Stimulated activated CD8-positive, alpha-beta memory T cell treated with anti-CD3 and anti-CD28 coated beads, Interleukin-7, amount 100 ng/mL, for 1 hour (primary cell): ENCODE measurements around the gene SLC16A8.

ENCODE experiments used
- DNase-seq, 2 donors: peaks; one replicate each; pipeline ENCODE4 v3.0.0-alpha.2; 2020; ENCODE audit warnings: low read depth in 2 of 2

The SLC16A8 gene

DNA sequence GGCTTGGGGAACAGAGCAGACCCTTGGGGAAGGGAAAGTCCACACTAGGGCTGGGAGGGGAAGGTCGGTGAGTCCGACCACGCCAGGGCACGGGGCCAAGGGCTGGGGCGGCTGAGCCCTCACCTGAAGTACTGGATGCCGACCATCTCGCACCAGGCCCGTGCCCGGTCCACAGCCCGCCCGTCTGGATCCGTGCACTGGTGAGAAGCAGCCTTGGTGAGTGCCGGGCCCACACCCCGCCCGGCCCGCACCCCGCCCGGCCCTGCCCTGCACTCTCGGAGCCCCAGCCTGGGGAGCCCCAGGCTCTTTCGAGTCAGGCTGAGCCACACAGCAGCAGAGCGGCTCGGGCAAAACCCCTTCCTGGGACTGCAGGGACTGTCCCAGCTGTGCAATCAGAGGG is 28.4 kb upstream of the SLC16A8 start:
- DNase-seq: no peak

DNA sequence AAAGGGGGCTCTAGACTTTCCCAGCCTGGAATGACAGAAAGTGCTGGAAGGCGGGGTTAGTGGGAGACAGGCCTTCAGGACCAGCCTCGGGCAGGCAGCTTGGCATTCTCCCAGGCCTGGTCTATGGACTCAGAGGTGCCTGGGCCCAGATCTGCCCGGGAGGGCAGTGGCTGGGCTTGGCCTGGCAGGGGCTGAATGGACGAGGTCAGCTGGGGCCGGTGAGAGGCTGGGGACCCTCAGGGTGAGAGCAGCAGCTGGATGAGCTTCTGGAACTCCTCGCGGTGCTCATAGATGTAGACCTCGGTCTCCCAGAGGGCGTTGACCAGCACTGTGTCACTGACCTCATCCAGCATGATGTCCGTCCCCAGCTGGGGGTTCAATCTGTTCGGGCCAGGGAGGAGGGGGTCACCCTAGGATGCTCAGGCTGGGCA is 28.0 kb upstream of the SLC16A8 start:
- no peak for DNase-seq

DNA sequence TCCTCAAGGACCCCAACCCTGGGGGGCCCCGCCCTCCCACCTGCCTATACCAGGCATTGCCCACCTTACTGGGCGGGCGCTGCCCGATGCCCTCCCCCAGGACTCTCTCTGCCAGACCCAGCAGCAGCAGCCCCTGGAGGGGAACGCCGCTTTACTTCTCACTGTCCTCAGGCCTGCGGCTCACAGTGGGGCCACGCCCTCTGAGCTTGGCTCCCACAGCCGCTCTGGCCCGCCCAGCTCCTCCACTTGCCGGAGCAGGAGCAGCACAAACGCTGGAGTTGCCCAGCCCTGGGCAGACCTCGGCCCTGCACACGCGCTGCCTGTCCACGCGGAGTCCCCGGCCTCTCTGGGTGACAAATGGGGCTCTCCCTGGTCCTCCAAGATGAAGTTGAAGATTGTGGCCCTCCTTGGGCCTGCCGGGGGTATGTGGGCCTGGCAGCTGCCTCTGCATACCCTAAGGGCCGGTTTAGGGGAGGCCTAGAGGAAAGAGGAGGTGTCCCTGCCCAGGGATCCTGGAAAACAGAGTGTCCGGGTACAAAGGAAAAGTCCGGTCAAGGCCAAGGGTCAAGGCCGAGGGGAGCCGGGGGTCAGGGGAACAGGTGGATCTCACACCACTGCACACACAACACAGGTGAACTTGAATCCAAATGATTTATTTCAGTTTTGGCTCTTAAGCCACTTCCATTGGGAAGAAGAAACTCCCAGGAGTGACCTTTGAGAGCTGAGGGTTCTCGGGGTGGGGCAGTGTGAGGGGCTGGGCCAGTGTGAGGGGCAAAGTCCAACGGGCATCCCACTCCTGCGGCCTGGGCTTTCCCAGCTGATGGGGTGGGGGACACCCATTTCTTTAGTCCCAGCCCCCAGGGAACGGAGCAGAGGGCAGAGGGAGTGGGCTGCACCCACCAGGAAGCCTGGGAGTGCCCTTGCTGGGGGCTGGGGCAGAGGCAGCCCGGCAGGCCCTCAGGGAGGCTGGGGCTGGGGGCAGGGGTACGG is 27.2 kb upstream of the SLC16A8 start:
- no peak for DNase-seq

DNA sequence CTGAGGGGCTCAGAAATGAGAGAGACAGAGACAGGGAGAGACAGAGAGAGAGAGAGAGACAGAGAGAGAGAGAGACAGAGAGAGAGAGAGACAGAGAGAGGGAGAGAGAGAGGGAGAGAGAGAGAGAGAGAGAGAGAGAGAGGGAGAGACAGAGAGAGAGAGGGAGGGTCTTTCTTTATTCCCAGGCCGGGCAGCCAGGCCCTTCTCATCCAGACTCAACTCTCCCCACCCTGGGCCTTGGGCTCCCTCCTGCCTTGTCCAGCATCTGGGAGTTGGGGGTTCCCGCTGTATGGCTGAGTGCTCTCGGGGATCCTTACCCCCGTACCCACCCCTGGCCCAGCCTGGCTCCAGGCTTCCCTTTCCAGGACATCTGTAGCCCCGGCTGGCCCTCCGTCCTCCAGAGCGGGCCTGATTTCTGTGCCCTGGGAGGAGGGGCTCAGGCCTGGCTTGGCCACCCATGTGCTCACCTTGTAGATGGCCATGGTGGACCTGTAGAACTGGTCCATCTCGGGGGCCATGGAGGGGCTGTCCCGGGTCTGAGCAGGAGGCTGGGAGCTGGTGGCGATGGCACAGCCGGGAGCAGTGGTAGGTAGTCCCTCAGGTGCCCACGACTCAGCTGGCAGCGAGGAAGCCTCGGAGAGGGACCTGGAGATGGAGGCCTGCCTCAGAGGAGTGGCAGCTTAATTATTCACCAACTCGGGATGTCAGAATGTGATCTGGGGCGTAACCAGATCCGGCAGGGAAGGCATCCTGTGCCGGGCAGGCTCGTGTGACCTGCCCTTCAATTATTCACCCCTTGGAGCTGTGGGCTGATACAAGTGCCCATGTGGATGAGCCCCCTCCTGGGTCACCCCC is 26.3 kb upstream of the SLC16A8 start, which contains the start of gene BAIAP2L2:
TSS of gene BAIAP2L2 (minus strand) at position 677 of the 855 bp plus-strand sequence. CDS start at position 518, 159 bp downstream.
- no peak for DNase-seq

DNA sequence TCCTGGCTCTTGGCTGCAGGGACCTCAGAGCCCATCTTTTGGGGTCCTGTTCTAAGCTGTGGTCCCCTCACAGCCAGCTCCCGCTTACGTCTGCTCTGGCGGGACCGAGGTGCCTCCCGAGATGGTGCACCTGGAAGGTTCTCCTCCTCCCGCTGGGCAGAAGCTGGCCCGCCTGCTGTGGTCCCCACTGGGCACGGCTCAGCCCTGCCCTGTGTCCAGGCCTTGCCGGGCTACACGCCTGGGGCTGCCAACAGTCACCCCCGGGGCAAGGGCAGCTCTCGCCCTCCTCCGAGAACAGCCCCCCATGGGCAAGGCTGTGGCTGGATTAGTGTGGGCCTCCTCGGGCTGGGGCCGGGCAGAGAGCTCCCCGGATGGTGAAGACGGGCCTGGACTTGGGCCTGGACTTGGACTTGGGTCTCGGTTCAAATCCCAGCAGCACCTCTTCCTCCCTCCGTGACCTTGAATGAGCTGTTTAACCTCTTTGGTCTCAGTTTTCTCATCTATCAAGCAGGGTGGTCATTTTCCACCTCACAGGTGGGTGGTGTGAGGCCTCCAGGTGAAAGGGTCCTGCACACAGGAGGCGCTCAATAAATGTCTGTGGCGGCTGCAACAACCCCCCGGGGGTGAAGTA is 25.5 kb upstream of the SLC16A8 start:
- DNase-seq: no peak

DNA sequence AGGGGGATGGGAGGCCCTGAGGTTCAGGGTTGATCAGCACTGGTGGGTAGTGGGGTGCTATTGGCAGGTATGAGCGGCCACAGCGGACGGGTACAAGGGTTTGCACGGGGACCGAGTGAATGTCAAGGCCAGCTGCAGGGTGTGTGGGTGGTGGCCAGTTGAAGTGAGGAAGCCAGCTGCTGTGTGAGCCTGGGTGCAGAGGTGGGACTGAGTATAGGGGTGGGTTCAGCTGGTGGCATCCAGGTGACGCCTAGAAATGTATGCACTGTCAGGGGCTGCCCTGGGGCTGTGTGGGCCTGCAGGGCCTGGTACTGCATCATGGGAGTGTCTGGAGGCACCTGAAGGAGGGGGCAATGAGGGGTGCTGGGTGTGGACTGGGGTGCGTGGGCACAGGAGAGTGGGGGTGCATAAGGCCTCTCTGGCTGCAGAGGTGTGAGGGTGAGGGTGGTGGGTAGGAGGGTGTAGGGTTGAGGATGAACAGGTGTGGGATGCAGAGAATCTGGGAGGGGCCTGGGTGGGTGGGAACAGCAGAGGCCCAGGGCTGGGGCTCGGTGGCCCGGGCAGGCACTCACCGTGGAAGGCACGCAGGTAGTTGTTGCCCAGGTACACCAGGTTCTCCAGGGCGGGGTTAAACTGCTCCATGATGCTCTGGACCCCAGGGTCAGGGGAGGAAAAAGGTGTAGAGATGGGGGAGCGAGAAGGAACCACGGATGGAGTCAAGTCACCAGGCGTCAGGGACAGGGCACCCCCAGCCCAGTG is 24.8 kb upstream of the SLC16A8 start:
- DNase-seq: no peak

DNA sequence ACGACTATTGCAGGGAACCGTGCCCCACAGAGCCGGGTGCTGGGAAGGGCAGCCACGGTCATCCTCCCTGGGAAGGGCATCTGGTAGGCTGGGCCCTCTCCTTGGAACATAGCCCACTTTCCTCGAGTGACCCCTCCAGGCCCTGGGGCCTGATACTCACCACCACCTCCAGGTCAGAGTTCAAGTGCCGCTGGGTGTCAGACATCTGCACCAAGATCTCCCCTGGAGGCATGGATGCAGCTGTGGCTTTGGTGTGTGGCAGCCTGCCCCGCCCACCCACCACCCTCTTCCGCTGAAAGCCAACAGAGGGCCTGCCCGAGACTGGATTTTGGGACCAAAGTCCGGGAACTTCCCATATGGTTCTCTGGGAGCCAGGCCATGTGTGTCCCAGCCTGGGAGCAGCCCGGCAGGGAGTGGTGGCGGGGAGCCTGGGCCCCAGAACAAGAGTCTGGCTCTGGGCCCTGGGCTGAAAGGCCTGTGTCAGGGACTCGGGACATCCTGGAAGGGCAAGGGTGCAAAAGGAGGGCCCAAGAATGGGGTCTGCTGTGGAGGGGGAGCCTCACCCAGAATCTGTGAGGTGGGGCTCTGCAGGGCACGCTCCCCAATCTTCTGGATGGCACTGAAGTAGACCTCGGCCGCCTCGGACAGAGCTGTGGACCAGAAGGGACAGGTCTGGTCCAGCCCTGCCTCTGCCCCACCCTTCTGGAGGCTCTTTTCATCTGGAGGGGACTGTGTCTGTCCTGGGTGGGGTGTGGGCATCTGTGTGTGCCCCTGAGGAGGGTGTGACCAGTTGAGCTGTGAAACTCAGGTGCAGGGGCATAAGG is 23.9 kb upstream of the SLC16A8 start:
- DNase-seq: no peak

DNA sequence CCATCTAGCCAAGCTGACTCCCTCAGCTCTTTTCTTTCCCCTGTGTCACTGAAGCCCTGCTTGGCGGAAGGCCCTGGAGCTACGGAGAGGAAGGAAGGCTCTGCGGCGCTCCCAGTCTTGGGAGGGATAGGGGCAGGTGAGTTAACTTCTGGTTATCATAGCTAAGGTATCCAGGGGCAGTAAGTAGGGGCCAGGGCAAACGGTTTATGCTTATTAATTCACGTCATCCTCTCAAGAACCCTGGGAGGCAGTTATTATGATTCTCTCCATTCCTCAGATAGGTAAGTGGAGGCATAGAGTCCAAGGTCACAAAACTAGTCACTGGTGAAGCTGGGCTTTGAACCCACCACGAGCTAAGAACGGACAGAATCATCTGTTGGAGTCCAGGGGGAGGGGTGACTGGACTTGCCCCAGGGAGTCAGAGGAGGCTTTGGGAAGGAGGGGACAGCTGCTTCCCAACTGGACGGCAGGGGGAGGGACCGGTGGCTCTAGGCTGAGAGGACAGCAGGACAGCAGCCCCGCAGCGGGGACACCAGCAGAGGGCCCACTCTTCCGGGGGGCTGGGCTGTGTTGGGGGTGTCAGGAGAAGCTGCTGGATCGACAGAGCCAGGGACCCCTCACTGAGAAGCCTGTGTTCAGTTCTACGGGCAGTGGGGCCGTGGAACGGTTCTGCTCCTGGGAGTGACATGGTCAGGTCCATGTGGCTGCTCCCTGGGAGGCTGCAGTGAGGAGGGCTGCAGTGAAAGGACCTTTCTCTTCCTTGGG is 23.0 kb upstream of the SLC16A8 start:
- DNase-seq: no peak

DNA sequence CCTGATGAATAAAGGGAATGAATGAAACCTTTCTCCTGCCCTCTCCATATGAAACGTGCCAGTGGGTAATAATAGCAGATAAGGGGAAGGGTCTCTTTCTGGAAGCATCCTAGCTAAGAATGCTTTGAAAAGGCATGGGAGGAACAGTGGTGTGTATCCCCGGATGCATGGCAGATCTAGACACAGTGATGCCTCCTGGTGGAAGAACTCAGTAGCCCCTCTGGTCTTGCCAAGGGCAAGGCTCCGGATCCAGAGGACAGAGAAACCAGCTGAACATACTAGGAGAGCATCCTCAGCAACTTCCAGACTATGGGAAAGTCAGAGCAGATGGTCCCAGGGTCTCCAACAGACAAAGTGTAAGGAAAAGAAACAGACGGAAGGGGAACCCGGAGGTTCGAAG is 20.1 kb upstream of the SLC16A8 start:
- no peak for DNase-seq

DNA sequence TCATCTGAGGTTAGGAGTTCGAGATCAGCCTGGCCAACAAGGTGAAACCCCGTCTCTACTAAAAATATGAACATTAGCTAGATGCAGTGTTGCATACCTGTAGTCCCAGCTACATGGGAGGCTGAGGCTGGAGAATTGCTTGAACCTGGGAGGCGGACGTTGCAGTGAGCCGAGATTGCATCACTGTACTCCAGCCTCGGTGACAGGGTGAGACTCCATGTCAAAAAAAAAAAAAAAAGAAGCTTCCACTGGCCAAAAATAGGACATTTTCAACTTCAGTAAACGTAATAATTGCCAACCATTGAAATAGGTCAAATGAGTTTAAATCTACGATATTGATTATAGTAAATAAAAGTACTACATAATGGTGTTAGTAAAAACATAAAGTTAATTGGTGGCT is 19.7 kb upstream of the SLC16A8 start:
- DNase-seq: no peak

DNA sequence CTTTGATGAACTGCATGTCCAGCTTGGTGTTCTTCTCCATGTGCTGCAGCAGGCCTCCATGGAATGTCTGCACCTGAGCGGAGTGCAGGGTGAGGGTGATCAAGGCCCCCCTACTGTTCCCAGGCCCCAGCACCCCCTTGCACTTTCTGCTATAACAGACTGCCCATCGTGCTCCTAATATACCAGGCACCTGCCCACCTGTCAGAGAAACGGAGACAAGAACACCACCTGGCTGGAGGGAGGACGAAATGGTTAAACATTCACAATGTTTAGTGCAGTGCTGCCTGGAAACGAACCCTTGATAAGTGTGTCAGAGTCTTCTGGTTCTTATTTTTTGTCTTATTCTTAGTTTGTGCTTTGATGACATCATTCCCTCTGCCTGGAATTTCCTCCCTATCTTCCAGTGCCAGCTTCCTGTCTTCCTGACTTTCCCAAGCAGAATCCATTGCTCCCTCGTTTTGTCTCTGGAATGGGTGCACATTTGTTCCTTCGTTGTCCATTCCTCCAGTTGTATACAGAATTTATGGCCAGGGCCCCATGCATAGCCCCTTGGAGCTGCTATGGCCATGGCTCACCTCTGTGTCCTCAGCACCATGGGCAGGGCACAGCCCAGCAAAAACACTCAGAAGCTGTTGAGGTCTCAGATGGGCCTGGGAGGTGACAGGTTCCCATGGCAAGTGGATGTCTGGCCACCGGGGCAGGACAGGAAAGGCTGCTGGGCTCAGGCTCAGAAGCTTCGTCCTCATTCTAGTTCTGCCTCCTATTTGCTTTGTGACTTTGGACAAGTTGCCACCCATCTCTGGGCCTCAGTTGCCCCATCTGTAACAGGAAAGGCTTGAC is 14.6 kb upstream of the SLC16A8 start:
- no peak for DNase-seq

DNA sequence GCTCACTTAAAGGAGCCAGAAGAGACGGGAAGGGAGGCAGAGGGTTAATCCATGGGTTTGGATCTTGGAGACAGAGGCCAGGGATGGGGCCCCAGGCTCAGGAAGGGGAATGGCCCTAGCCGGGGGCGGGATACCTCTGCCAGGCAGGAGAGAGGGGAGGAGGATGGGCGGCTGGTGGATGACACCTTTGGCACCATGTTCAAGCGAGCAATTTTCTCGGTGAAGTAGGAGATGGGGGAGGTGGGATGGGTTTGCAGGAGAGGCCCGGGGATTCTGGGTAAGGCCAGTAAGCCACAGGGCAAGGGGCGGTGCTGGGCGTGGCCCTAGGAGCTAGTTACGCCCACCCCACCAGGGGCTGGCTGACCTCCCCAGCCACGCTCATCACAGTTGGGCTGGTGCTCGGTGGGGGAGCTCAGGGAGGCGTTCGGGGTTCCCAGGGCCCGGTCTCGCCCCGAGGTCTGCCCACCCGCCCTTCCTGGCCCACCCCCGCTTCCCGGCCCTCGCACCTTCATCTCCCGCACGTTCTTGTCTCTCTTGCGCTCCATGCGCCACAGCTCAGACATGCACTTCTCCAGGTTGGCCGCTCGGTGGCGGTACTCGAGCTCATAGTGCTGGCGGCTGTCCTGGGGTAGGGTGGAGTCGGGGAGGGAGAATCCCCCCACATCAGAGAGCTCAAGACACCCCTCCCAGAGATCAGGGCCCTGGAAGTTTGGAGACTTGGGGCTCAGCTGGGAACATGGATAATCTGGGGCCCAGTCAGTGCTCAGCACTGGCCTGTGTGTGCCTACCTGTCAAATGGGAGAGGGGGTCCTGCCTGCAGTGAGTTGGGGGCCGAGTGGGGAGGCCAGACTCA is 13.8 kb upstream of the SLC16A8 start:
- no peak for DNase-seq

DNA sequence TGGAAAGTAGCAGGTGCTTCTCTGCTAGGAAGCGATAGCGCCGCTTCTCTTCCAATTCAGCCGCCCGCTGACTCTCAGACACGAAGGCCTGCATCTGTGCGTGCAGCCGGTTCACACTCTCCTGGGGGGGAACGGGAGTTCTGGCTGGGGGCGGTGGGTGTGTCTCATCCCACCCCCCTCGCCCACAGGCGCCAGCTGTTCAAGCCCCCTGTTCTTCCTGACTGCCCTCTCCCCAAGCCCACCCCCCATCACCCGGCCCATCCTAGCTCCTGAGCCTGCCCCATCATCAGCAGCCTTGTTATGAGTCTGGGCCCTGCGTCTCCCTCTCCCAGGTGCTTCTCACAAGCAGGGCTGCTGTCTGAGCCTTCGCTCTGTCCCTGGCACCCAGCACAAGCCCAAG is 13.1 kb upstream of the SLC16A8 start:
- no peak for DNase-seq

DNA sequence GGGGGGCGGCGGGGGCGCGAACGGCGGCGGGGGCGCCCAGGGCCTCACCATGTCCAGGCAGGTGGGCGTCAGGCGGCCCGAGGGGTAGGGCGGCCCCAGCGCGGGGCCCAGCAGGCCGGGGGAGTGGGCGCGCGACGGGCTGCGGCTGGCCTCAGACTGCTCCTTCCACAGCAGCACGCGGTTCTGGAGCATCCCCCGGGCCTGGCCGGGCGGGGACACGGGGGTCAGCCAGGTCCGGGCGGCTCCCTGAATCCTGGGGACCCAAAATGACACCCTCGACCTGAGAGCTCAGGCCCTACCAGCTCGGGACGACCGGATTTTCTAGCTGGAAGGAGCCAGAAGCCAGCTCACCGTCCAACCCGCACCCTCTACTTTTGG is 5.5 kb upstream of the SLC16A8 start:
- DNase-seq: no peak

DNA sequence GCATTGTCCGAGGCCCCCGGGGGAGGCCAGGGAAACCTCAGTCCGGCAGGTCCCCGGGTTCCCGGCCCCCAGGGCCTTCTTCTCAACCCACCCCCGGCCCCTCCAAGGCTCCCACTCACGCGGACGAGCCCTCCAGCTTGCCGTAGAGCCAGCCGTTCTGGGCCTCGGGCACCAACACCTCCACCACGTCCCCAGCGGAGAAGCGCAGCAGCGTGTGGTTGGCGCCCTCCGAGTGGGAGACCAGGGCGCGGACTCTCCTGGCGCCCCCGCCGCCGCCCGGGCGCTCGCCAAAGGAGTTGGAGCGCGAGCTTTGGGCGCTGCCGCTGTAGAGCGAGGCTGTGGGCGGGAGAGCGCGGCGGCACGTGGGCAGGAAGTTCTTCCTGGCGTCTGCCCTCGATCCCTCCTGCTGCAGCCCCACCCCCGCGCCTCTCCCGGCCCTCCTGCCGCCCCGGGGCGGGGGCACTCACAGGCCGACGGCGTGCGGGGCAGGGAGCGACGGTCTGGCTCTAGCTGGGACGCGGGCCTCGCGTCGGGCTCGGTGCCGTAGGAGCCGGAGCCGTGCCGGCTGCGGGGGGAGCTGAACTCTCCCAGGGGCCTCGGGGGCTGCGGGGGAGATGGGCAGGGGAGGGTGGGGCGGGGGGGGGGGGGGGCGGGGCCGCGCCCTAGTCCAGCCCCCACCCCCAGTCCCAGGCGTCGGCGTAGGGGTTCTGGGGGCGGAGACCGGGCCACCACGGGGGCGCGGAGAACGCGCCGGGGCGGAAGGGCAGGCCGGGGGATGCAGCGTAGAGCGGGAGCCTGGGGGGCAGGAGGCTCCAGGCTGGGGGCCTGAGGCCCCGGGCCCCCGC is 4.9 kb upstream of the SLC16A8 start:
- no peak for DNase-seq

DNA sequence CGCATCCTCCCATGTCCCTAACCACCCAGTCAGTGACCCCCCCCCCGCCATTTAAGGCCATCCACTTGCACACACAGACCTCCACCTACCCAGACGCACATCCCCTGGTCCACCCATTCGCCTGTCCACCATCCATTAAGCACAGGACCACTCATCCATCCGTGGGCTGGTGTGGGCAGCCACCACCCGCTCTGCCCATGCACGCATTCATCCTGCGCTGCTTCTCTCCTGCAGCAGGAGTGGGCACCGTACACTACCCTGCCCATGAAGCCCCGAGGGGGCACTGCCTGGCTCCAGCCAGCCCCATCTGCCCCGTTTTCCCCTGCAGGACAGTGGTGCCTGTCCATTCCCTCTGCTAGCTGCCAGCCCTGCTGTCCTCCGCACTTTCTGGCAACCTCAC is 3.9 kb upstream of the SLC16A8 start:
- no peak for DNase-seq

DNA sequence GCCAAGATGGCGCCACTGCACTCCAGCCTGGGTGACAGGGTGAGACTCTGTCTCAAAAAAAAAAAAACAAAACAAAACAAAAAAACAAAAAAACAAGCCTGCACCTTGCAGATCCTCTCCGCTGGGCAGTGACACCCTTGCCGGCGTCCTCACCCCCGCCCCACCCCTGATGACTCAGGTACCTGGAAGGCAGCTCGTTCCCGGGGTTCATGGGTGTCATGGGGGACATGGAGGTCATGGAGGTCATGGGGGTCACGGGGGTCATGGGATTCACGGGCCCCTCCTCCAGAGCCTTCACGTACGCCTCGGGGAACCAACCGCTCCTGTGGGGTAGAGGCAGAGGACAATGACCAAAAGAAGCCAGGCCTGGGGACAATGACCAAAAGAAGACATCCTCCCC is 3.0 kb upstream of the SLC16A8 start:
- DNase-seq: no peak
